Lung (tissue), 12 donors: ENCODE results near the gene TMEM217. TPM values are rescaled to one million over a fixed set of nuclear protein-coding genes. Genes with fewer than 3 reads are reported as not detected.
A peak's percentile ranks its signal among the peaks of the same experiment; 100 is the strongest.

Experiments used
- ATAC-seq: fragments of 200-7000 bp; cut with Tn5 transposase; one replicate; pipeline ENCODE4 v1.9.1; 2020; ENCODE audit warnings: moderate number of reproducible peaks; ENCODE audit not compliant: insufficient read depth, low FRiP score
- DNase-seq, 3 donors: peaks; one replicate each; pipeline ENCODE4 v3.0.0-alpha.2; 2013 to 2017
- H3K27ac ChIP-seq, 2 donors: one replicate each; pipeline ENCODE4 v1.5.1; 2013; ENCODE audit warnings: mild to moderate bottlenecking in 2 of 2, moderate library complexity in 2 of 2, control low read depth in 1 of 2, inconsistent platforms in 1 of 2, low read depth in 1 of 2, low read length in 1 of 2
- H3K27me3 ChIP-seq, 3 donors: one replicate each; pipeline ENCODE4 v1.5.1; 2013; ENCODE audit warnings: low read length in 2 of 3; ENCODE audit not compliant: control insufficient read depth in 3 of 3, insufficient read depth in 3 of 3
- H3K36me3 ChIP-seq, 4 donors: one replicate each; pipeline ENCODE4 v1.5.1; 2013; ENCODE audit warnings: low read length in 4 of 4, mild to moderate bottlenecking in 1 of 4, moderate library complexity in 1 of 4; ENCODE audit not compliant: control insufficient read depth in 4 of 4, insufficient read depth in 4 of 4
- H3K4me1 ChIP-seq, 5 donors: one replicate each; pipeline ENCODE4 v1.5.1; 2013; ENCODE audit warnings: low read length in 5 of 5, mild to moderate bottlenecking in 2 of 5, moderate library complexity in 1 of 5; ENCODE audit not compliant: control insufficient read depth in 5 of 5, insufficient read depth in 5 of 5
- H3K4me3 ChIP-seq: one replicate; pipeline ENCODE4 v1.5.1; 2013; ENCODE audit warnings: mild to moderate bottlenecking, control low read depth, moderate library complexity
- H3K9ac ChIP-seq, 2 donors: one replicate each; pipeline ENCODE4 v1.5.1; 2013; ENCODE audit warnings: low read length in 2 of 2, control low read depth in 1 of 2; ENCODE audit not compliant: insufficient read depth in 1 of 2
- H3K9me3 ChIP-seq, 4 donors: one replicate each; pipeline ENCODE4 v1.5.1; 2013; ENCODE audit warnings: low read length in 3 of 4, mild to moderate bottlenecking in 1 of 4, moderate library complexity in 1 of 4; ENCODE audit not compliant: control insufficient read depth in 4 of 4, insufficient read depth in 3 of 4
- WGBS, 2 donors: extraction: QIAGEN DNeasy Blood & Tissue Kit; methylation state at CpG; one replicate each; pipeline ENCODE4 v1.1.7; 2013; 5-methylcytosine and 5-hydroxymethylcytosine counted together
- polyA plus RNA-seq, 2 donors: library from polyadenylated mRNA; stranded (reverse); fragments of 200-250 nt; gene quantifications; one replicate each; pipeline ENCODE4 v1.2.1, GENCODE V29; 2013
- total RNA-seq, 2 donors: library from RNA; depleted of rRNA in 1 of 2; stranded (reverse); fragments of >200 nt in 1 of 2; gene quantifications; one replicate each; pipeline ENCODE4 v1.2.1, GENCODE V29; 2014 to 2021
- TF ChIP-seq, protein P1 (sequence below): IDR thresholded peaks from 2 replicates; pipeline ENCODE4 v1.5.1; 2012; ENCODE audit warnings: mild to moderate bottlenecking; ENCODE audit errors: control extremely low read depth, extremely low read depth
- donor health status: control.
- donor health status: control.
- donor health status: Bipolar disorder and iron deficiency.
- donor health status: healthy.
- donor health status: DM: yes; HTN: yes; CAD: no.

The TMEM217 gene
- total and polyA plus RNA-seq, 4 donors = 0.40 to 1.9 (median 0.97) TPM

DNA sequence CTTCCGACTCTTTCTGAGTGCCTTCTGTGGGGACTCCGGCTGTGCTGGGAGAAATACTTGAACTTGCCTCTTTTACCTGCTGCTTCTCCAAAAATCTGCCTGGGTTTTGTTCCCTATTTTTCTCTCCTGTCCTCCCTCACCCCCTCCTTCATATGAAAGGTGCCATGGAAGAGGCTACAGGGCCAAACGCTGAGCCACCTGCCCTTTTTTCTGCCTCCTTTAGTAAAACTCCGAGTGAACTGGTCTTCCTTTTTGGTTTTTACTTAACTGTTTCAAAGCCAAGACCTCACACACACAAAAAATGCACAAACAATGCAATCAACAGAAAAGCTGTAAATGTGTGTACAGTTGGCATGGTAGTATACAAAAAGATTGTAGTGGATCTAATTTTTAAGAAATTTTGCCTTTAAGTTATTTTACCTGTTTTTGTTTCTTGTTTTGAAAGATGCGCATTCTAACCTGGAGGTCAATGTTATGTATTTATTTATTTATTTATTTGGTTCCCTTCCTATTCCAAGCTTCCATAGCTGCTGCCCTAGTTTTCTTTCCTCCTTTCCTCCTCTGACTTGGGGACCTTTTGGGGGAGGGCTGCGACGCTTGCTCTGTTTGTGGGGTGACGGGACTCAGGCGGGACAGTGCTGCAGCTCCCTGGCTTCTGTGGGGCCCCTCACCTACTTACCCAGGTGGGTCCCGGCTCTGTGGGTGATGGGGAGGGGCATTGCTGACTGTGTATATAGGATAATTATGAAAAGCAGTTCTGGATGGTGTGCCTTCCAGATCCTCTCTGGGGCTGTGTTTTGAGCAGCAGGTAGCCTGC, 83.2 kb downstream of the TMEM217 start:
- H3K9me3 ChIP-seq = no peaks in the 10 kb centered on the region
- H3K36me3 ChIP-seq = peaks cover 9 to 22% (median 20%) of the 10 kb centered on the region in 4 donors
- H3K27ac ChIP-seq = peak overlapping the region in 1 of 2 donors; percentile 68
- 70 to 79% methylated on average over 10 of the region's 10 CpGs for WGBS, 2 donors
- TF ChIP-seq, protein P1, sequence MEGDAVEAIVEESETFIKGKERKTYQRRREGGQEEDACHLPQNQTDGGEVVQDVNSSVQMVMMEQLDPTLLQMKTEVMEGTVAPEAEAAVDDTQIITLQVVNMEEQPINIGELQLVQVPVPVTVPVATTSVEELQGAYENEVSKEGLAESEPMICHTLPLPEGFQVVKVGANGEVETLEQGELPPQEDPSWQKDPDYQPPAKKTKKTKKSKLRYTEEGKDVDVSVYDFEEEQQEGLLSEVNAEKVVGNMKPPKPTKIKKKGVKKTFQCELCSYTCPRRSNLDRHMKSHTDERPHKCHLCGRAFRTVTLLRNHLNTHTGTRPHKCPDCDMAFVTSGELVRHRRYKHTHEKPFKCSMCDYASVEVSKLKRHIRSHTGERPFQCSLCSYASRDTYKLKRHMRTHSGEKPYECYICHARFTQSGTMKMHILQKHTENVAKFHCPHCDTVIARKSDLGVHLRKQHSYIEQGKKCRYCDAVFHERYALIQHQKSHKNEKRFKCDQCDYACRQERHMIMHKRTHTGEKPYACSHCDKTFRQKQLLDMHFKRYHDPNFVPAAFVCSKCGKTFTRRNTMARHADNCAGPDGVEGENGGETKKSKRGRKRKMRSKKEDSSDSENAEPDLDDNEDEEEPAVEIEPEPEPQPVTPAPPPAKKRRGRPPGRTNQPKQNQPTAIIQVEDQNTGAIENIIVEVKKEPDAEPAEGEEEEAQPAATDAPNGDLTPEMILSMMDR = no peak
- ATAC-seq (no peak), DNase-seq (no peak)
- H3K4me3 ChIP-seq = no peak overlapping the region
- no peak overlapping the region for H3K9ac ChIP-seq
- H3K4me1 ChIP-seq = peaks cover 0 to 17% (median 5%) of the 10 kb centered on the region in 5 donors
- H3K27me3 ChIP-seq = no peaks in the 10 kb centered on the region

DNA sequence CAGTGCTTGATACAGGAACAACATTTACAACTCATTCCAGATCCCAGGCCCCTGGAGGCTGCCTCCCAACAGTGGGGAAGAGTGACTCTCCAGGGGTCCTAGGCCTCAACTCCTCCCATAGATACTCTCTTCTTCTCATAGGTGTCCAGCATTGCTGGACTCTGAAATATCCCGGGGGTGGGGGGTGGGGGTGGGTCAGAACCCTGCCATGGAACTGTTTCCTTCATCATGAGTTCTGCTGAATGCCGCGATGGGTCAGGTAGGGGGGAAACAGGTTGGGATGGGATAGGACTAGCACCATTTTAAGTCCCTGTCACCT, 83.8 kb downstream of the TMEM217 start:
- Histone ChIP-seq H3K4me1 (peaks cover 0 to 17% (median 5%) of the 10 kb centered on the region in 5 donors), H3K9ac (no peak overlapping the region), H3K36me3 (peaks cover 9 to 22% (median 20%) of the 10 kb centered on the region in 4 donors), H3K27me3 (no peaks in the 10 kb centered on the region), H3K4me3 (no peak overlapping the region), H3K9me3 (no peaks in the 10 kb centered on the region), H3K27ac (peak overlapping the region in 1 of 2 donors; percentile 68)
- TF ChIP-seq, protein P1 = no peak
- DNase-seq (no peak), ATAC-seq (no peak)
- WGBS, 2 donors = 40 to 63% methylated on average over 3 of the region's 3 CpGs

DNA sequence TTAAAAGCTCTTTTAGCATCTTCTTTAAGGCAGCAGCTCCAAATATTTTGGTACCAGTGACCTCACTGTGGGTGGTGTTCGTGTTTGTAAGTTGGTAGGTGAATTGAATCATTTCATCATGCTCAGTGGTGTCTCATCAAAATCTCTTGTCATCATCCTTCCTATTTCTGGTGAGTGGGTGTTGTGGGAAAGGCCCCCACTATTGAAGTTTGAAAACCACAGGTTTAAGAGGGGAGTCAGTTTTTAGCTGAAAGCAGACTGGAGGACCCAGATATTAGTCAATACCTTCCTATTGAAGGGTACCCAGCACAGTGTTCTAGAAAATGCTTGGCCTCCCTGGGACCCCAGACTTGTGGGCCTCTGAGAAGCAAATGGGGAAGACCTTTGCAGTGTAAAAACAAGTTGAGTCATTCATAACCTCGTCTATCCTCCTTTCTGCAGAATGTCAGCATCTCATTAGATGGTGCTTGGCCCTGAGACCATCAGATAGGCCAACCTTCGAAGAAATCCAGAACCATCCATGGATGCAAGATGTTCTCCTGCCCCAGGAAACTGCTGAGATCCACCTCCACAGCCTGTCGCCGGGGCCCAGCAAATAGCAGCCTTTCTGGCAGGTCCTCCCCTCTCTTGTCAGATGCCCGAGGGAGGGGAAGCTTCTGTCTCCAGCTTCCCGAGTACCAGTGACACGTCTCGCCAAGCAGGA, 84.3 kb downstream of the TMEM217 start:
- TF ChIP-seq, protein P1 = no peak
- ATAC-seq = no peak
- Histone ChIP-seq H3K9me3 (no peaks in the 10 kb centered on the region), H3K27me3 (no peaks in the 10 kb centered on the region), H3K36me3 (peaks cover 9 to 22% (median 20%) of the 10 kb centered on the region in 4 donors), H3K27ac (peak overlapping the region in 1 of 2 donors; percentile 68), H3K4me1 (peaks cover 0 to 22% (median 5%) of the 10 kb centered on the region in 5 donors), H3K9ac (no peak overlapping the region), H3K4me3 (no peak overlapping the region)
- WGBS, 2 donors = 33 to 60% methylated on average over 9 of the region's 9 CpGs
- no peak for DNase-seq
